B cell (primary cell): ENCODE data around the gene RNF141. TPM values are rescaled to one million over a fixed set of nuclear protein-coding genes. Genes with fewer than 3 reads are reported as not detected.

Experiments used
- ATAC-seq: fragments of 200-7000 bp; cut with Tn5 transposase; one replicate; pipeline ENCODE4 v1.10.0; 2021; ENCODE audit warnings: low read depth, mild to moderate bottlenecking, moderate number of reproducible peaks, moderate library complexity
- CTCF ChIA-PET: fragments of 350-600 bp; sonication (Branson Sonifier 250); formaldehyde crosslinking; loops from one replicate; lab custom pipeline; 2021; ENCODE audit warnings: antibody characterized with exemption, inconsistent platforms; lab: Charles Lee
- POLR2A ChIA-PET: fragments of 350-600 bp; sonication (Branson Sonifier 250); formaldehyde crosslinking; loops from one replicate; lab custom pipeline; 2021; ENCODE audit warnings: antibody characterized with exemption; lab: Charles Lee
- DNase-seq: peaks from one replicate; pipeline ENCODE4 v3.0.0; 2013
- H2AFZ ChIP-seq: 2 replicates; pipeline ENCODE4 v1.6.1; 2012; ENCODE audit warnings: mild to moderate bottlenecking, low read depth, low read length; ENCODE audit not compliant: insufficient read depth, poor library complexity, severe bottlenecking
- H3K27ac ChIP-seq, 2 donors: 1 replicate in 1 of 2; 2 replicates in 1 of 2; pipeline ENCODE4 v1.5.1; 2012 to 2013; ENCODE audit warnings: low read length in 2 of 2, mild to moderate bottlenecking in 2 of 2, moderate library complexity in 1 of 2
- H3K27me3 ChIP-seq, 4 experiments: fragments of 200-600 bp in 1 of 4; sonication (generic) in 1 of 4; replicated peaks in 1 of 4; 1 replicate in 2 of 4; 2 replicates in 2 of 4; pipeline versions ENCODE4 v1.6.1 to v1.7.0; 2013 to 2016; ENCODE audit warnings: low read length in 3 of 4, mild to moderate bottlenecking in 2 of 4, mixed read lengths in 1 of 4, moderate library complexity in 1 of 4; ENCODE audit not compliant: insufficient read depth in 4 of 4, control insufficient read depth in 3 of 4; ENCODE audit errors: control extremely low read depth in 1 of 4
- H3K36me3 ChIP-seq, 2 experiments: replicated peaks in 1 of 2; 1 replicate in 1 of 2; 2 replicates in 1 of 2; pipeline versions ENCODE4 v1.6.1 to v1.7.1; 2013; ENCODE audit warnings: low read length in 1 of 2; ENCODE audit not compliant: insufficient read depth in 2 of 2, control insufficient read depth in 1 of 2; ENCODE audit errors: control extremely low read depth in 1 of 2, extremely low read depth in 1 of 2
- H3K4me1 ChIP-seq, 2 donors: fragments of 200-600 bp in 1 of 2; sonication (generic) in 1 of 2; 1 replicate in 1 of 2; 2 replicates in 1 of 2; pipeline versions ENCODE4 v1.5.1 to v1.6.1; 2013 to 2017; ENCODE audit warnings: low read length in 2 of 2; ENCODE audit not compliant: control insufficient read depth in 2 of 2, insufficient read depth in 2 of 2
- H3K4me2 ChIP-seq: replicated peaks from 2 replicates; pipeline ENCODE3; 2012; ENCODE audit warnings: mild to moderate bottlenecking, low read depth, low read length; ENCODE audit not compliant: poor library complexity, severe bottlenecking
- H3K4me3 ChIP-seq, 5 experiments: fragments of 200-600 bp in 1 of 5; sonication (generic) in 1 of 5; 1 replicate in 3 of 5; 2 replicates in 2 of 5; pipeline versions ENCODE4 v1.5.1 to v1.7.0; 2011 to 2016; ENCODE audit warnings: low read length in 4 of 5, mild to moderate bottlenecking in 4 of 5, low read depth in 2 of 5, control low read depth in 1 of 5, moderate library complexity in 1 of 5; ENCODE audit not compliant: insufficient read depth in 1 of 5; ENCODE audit errors: control extremely low read depth in 1 of 5, extremely low read depth in 1 of 5
- H3K79me2 ChIP-seq: fragments of 200-600 bp; sonication (generic); one replicate; pipeline ENCODE4 v1.6.0; 2016; ENCODE audit warnings: low read length; ENCODE audit not compliant: control insufficient read depth, insufficient read depth
- H3K9ac ChIP-seq: fragments of 200-600 bp; sonication (generic); 2 replicates; pipeline ENCODE4 v1.6.1; 2017; ENCODE audit warnings: mild to moderate bottlenecking, low read length, moderate library complexity
- H3K9me3 ChIP-seq, 3 donors: one replicate each; pipeline versions ENCODE4 v1.6.1 to v1.7.1; 2013; ENCODE audit warnings: low read length in 2 of 3; ENCODE audit not compliant: control insufficient read depth in 2 of 3, insufficient read depth in 1 of 3; ENCODE audit errors: control extremely low read depth in 1 of 3
- H4K20me1 ChIP-seq: 2 replicates; pipeline ENCODE4 v1.6.0; 2012; ENCODE audit warnings: mild to moderate bottlenecking, low read length; ENCODE audit not compliant: insufficient read depth, control insufficient read depth, poor library complexity, severe bottlenecking
- H3K27ac Mint-ChIP-seq: one replicate; pipeline ENCODE4 v1.8.0; 2021; ENCODE audit warnings: mixed read lengths
- H3K27me3 Mint-ChIP-seq: one replicate; pipeline ENCODE4 v1.8.0; 2021; ENCODE audit warnings: mixed read lengths
- H3K4me1 Mint-ChIP-seq: one replicate; pipeline ENCODE4 v1.8.0; 2021; ENCODE audit warnings: mixed read lengths
- H3K4me3 Mint-ChIP-seq: one replicate; pipeline ENCODE4 v1.8.0; 2021; ENCODE audit warnings: mixed read lengths
- H3K9me3 Mint-ChIP-seq: one replicate; pipeline ENCODE4 v1.8.0; 2022; ENCODE audit warnings: mixed read lengths; ENCODE audit not compliant: insufficient read depth
- CTCF ChIP-seq: fragments of 200-600 bp; IDR thresholded peaks from one replicate; pipeline ENCODE4 v1.8.0; 2022; ENCODE audit warnings: antibody characterized with exemption, mild to moderate bottlenecking
- EZH2 ChIP-seq: IDR thresholded peaks from 2 replicates; pipeline ENCODE4 v1.6.1; 2012; ENCODE audit warnings: borderline replicate concordance, low read depth, mild to moderate bottlenecking, moderate library complexity, low read length; ENCODE audit not compliant: insufficient read depth, poor library complexity, severe bottlenecking
- WGBS: methylation state at CpG from one replicate; pipeline ENCODE4 v1.1.5; 2013; ENCODE audit warnings: missing lambda C conversion rate; ENCODE audit not compliant: insufficient coverage; 5-methylcytosine and 5-hydroxymethylcytosine counted together
- intact Hi-C: fragments of 100-400 bp; cut with micrococcal nuclease; formaldehyde crosslinking; loops from one replicate; pipeline ENCODE4 v1.10.0; 2022
- polyA plus RNA-seq: library from polyadenylated mRNA; depleted of rRNA; stranded (reverse); fragments of >200 nt; gene quantifications from 2 replicates; pipeline ENCODE4 v1.2.3, GENCODE V29; 2012
- total RNA-seq, 2 donors: library from RNA; stranded (reverse); fragments of 120-200 nt in 1 of 2; gene quantifications; 1 replicate in 1 of 2; 2 replicates in 1 of 2; pipeline versions ENCODE4 v1.2.3 to v1.2.4, GENCODE V29; 2013 to 2022

RNF141 gene
- total and polyA plus RNA-seq, 2 donors (not counting 1 experiment from before 2014, with no cell fraction given), result 23.3 to 48.2 TPM

DNA sequence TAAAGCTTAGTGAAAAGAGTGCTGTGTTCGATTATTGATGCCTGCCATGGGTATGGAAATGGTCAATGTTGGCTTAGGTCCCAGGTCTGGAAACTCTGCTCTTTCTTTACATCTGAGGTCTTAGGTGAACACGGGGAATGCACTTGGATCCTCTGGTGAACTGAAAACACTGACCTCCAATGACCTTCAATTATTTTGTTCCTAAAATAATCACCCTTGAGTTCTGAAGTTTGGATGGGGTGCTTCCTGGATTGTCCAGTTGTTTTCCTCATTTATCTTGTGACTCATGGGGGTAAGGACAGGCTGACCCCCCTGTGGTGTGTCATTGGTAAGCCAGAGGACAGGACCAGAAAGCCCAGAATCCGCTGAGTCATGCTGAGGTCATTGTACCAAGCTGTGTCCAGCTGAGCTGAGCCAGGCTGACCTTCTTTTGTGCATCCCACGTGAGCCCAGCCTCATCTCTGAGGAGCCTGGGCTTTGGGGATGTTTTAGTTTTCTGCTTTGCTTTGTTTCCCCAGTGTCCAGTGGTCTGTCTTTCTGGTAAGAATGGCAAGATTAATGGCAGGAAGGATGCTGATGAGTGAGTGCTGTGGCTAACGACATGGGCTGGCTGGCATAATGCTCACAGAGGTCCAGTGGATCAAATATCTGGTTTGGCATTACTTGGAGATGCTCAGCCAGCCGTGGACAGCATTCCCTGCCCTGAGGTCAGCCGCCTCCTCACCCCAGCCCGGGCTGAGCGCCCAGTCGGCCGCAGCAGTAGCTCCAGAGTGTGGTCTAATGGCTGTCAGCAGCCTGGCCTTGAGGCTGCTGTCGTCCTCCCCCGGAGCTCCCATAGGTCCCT lies 50.4 kb downstream of the RNF141 start:
- no peaks in the 10 kb centered on the region for H3K27me3 ChIP-seq
- peaks cover 39% of the 10 kb centered on the region for H3K4me1 Mint-ChIP-seq
- intact Hi-C loops, result no loop called here
- H3K9me3 Mint-ChIP-seq, result no peaks in the 10 kb centered on the region
- peaks cover 24 to 34% of the 10 kb centered on the region in 2 donors for H3K4me1 ChIP-seq
- peaks cover 45% of the 10 kb centered on the region for H3K79me2 ChIP-seq
- no peak overlapping the region for H3K4me2 ChIP-seq
- WGBS, result 92% methylated on average over 12 of the region's 13 CpGs
- peaks cover 8% of the 10 kb centered on the region for H4K20me1 ChIP-seq
- DNase-seq (no peak), ATAC-seq (no peak)
- H3K4me3 Mint-ChIP-seq, result no peak overlapping the region
- peak overlapping the region; percentile 94 to 98 for H3K27ac ChIP-seq
- POLR2A ChIA-PET, result interaction anchor here (0.6 to 2.1 kb wide), 3 partner anchors 17 to 340 kb away, joined by 3 to 8 read pairs (median 5); no protein-coding TSS in a partner anchor
- H3K27ac Mint-ChIP-seq, result peak overlapping the region; percentile 90
- no peak overlapping the region for H3K4me3 ChIP-seq
- no peaks in the 10 kb centered on the region for H3K9me3 ChIP-seq
- CTCF ChIA-PET, result interaction anchor here (0.8 to 2.7 kb wide), 5 partner anchors 24 to 251 kb away, joined by 3 to 35 read pairs (median 3); no protein-coding TSS in a partner anchor
- H2AFZ ChIP-seq, result no peak overlapping the region
- no peak overlapping the region for H3K9ac ChIP-seq
- TF ChIP-seq EZH2, result no peak
- no peak for TF ChIP-seq CTCF
- H3K36me3 ChIP-seq, result peaks cover 4 to 89% of the 10 kb centered on the region in 2 experiments
- no peaks in the 10 kb centered on the region for H3K27me3 Mint-ChIP-seq

- Histone ChIP-seq H2AFZ (no peak overlapping the region), H4K20me1 (peaks cover 8% of the 10 kb centered on the region), H3K4me2 (no peak overlapping the region), H3K36me3 (peaks cover 2 to 89% of the 10 kb centered on the region in 2 experiments), H3K27me3 (no peaks in the 10 kb centered on the region), H3K9me3 (no peaks in the 10 kb centered on the region), H3K79me2 (peaks cover 41% of the 10 kb centered on the region), H3K9ac (no peak overlapping the region), H3K4me3 (no peak overlapping the region), H3K4me1 (peaks cover 24 to 34% of the 10 kb centered on the region in 2 donors), H3K27ac (peak overlapping the region; percentile 94 to 98)
- H3K27me3 Mint-ChIP-seq, result no peaks in the 10 kb centered on the region
- ATAC-seq (no peak), DNase-seq (no peak)
- ChIA-PET POLR2A (interaction anchor here (0.7 to 2.1 kb wide), 2 partner anchors 34 to 39 kb away, joined by 3 to 8 read pairs; no protein-coding TSS in a partner anchor), CTCF (interaction anchor here (0.8 to 3.0 kb wide), 5 partner anchors 25 to 166 kb away, joined by 3 to 35 read pairs (median 4); no protein-coding TSS in a partner anchor)
- H3K4me1 Mint-ChIP-seq, result peaks cover 39% of the 10 kb centered on the region
- no peak overlapping the region for H3K4me3 Mint-ChIP-seq
- TF ChIP-seq CTCF (no peak), EZH2 (no peak)
- intact Hi-C loops, result no loop called here
- H3K9me3 Mint-ChIP-seq, result no peaks in the 10 kb centered on the region
- WGBS, result 70% methylated on average over 5 of the region's 5 CpGs
- peak overlapping the region; percentile 90 for H3K27ac Mint-ChIP-seq
These were observed 51.0 kb downstream of the RNF141 start for GRCh38 chr11:10490032-10490397.
